ENCODE measurements around the gene RARB. TPM values are rescaled to one million over a fixed set of nuclear protein-coding genes. Genes with fewer than 3 reads are reported as not detected.

RARB gene
- total RNA-seq, 1 experiment from 2014 or later, result 2.5 TPM

DNA sequence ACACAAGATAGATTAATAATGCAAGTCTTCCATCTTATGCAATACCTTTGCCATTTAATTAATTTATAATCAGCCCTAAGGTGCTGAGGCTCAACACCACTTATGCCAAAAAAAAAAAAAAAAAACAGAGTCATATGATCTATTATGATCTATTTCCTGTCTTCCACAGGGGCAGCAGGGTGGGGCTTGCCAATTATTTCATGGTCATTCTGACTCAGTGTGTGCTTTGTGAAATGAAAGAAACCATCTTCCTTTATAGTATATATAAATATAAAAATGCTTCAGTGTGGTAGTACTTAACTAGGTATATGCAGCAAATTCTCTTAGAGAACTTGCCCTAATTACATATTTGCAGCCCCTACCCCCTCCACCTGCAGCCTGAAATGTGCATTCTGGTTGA lies 7.2 kb upstream of the RARB start:
- intact Hi-C loops (cut with micrococcal nuclease; ENCODE audit: unreplicated experiment), result loop anchor here (5.0 kb wide), 1 partner anchor 129 kb away; no protein-coding TSS in a partner anchor
- Mint-ChIP-seq H3K27ac (ENCODE audit: unreplicated experiment) (no peak overlapping the region), H3K4me1 (ENCODE audit: low read depth, unreplicated experiment) (peaks cover 43% of the 10 kb centered on the region), H3K27me3 (ENCODE audit: insufficient read depth, unreplicated experiment) (no peaks in the 10 kb centered on the region), H3K9me3 (ENCODE audit: unreplicated experiment) (peaks cover 19% of the 10 kb centered on the region), H3K4me3 (ENCODE audit: unreplicated experiment) (no peak overlapping the region), H3K36me3 (ENCODE audit: insufficient read depth, unreplicated experiment) (peaks cover 10% of the 10 kb centered on the region)
- Histone ChIP-seq H3K4me3 (ENCODE audit: low read depth, low read length) (no peak overlapping the region), H3K9me3 (no peaks in the 10 kb centered on the region), H3K36me3 (ENCODE audit: control insufficient read depth, insufficient read depth, low read length) (no peaks in the 10 kb centered on the region), H3K27me3 (replicated peaks; ENCODE audit: control insufficient read depth, insufficient read depth, low read length) (no peaks in the 10 kb centered on the region), H3K4me1 (peaks cover 45% of the 10 kb centered on the region)
- ChIA-PET POLR2A (no interaction called here), CTCF (no interaction called here)
- BruUV-seq (replicated peaks), result no TSS peak
- TF ChIP-seq, protein P1, sequence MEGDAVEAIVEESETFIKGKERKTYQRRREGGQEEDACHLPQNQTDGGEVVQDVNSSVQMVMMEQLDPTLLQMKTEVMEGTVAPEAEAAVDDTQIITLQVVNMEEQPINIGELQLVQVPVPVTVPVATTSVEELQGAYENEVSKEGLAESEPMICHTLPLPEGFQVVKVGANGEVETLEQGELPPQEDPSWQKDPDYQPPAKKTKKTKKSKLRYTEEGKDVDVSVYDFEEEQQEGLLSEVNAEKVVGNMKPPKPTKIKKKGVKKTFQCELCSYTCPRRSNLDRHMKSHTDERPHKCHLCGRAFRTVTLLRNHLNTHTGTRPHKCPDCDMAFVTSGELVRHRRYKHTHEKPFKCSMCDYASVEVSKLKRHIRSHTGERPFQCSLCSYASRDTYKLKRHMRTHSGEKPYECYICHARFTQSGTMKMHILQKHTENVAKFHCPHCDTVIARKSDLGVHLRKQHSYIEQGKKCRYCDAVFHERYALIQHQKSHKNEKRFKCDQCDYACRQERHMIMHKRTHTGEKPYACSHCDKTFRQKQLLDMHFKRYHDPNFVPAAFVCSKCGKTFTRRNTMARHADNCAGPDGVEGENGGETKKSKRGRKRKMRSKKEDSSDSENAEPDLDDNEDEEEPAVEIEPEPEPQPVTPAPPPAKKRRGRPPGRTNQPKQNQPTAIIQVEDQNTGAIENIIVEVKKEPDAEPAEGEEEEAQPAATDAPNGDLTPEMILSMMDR (IDR thresholded peaks at IDR 0.05; ENCODE audit: insufficient read depth in 1 of 2, low read depth in 1 of 2, low read length in 1 of 2, severe bottlenecking in 1 of 2, unreplicated experiment in 1 of 2), result no peak
- DNase-seq, result no peak

DNA sequence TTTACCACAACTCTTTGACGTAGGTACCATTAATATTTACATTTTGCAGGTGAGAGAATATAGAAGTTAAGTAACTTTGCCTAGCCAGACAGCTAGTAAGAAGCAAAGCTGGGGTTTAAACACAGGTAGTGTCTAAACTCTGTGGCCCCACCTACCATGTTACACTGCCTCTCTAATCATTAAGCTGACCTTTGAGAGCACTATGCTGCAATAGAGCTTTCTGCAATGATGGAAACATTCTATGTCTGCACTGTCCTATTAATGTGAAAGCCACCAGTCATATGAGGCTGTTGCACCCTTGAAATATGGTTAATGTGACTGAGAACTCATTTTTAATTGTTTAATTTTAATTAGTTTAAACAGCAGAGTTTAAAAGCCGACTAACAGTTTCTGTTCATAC lies 6.3 kb upstream of the RARB start:
- Mint-ChIP-seq H3K4me1 (ENCODE audit: low read depth, unreplicated experiment) (peaks cover 49% of the 10 kb centered on the region), H3K27ac (ENCODE audit: unreplicated experiment) (no peak overlapping the region), H3K27me3 (ENCODE audit: insufficient read depth, unreplicated experiment) (no peaks in the 10 kb centered on the region), H3K4me3 (ENCODE audit: unreplicated experiment) (no peak overlapping the region), H3K36me3 (ENCODE audit: insufficient read depth, unreplicated experiment) (peaks cover 10% of the 10 kb centered on the region), H3K9me3 (ENCODE audit: unreplicated experiment) (peaks cover 19% of the 10 kb centered on the region)
- no peaks in the 10 kb centered on the region for H3K9me3 ChIP-seq
- H3K27me3 ChIP-seq (replicated peaks; ENCODE audit: control insufficient read depth, insufficient read depth, low read length), result no peaks in the 10 kb centered on the region
- H3K4me3 ChIP-seq (ENCODE audit: low read depth, low read length), result no peak overlapping the region
- no peaks in the 10 kb centered on the region for H3K36me3 ChIP-seq (ENCODE audit: control insufficient read depth, insufficient read depth, low read length)
- ChIA-PET CTCF (interaction anchor here (1.0 kb wide), 1 partner anchor 11 kb away, joined by 4 read pairs; no protein-coding TSS in a partner anchor), POLR2A (no interaction called here)
- H3K4me1 ChIP-seq, result peaks cover 53% of the 10 kb centered on the region
- DNase-seq, result no peak
- no TSS peak for BruUV-seq (replicated peaks)
- intact Hi-C loops (cut with micrococcal nuclease; ENCODE audit: unreplicated experiment), result loop anchor here (5.0 kb wide), 1 partner anchor 129 kb away; no protein-coding TSS in a partner anchor
- TF ChIP-seq, protein P1 (IDR thresholded peaks at IDR 0.05; ENCODE audit: insufficient read depth in 1 of 2, low read depth in 1 of 2, low read length in 1 of 2, severe bottlenecking in 1 of 2, unreplicated experiment in 1 of 2), result no peak

DNA sequence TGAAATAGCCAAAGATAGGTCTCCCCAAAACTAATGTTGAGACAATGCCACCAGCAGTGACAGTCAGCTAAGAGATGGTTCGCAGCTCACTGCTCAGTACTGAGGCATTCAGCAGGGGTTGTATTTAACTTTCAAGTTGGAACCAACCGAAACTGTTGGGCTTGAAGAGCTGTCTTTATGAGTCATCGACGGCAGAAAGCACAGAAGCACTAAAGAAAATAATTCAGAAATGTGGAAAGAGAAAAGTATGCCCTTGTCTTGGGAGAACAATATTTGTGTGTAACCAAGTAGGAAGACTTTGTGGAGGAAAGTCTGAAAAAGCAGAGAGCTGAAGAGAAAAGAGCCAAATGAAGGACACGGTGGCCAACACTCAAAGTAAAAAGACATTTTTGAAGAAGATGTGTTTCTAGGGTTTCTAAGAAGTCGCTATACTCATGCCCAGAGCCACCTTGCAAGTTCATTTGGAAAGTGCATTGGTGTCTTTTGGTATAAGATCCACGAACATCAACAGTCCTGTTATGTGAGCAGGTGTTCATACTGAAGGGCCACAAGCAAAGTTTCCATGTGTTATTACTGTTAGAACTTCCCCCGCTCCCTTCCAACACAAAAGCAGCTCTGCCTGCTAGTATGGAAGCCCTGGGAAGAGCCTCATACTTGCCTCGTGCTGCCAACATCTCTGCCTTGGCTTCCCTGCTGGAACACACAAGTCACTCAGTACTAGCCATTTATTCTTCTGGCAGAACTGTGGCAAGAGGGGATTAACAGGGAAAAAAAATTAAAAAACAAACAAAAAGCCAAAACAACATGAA lies 4.1 kb upstream of the RARB start:
- Mint-ChIP-seq H3K4me3 (ENCODE audit: unreplicated experiment) (peak overlapping the region; percentile 28), H3K27me3 (ENCODE audit: insufficient read depth, unreplicated experiment) (no peaks in the 10 kb centered on the region), H3K27ac (ENCODE audit: unreplicated experiment) (peak overlapping the region; percentile 15), H3K9me3 (ENCODE audit: unreplicated experiment) (peaks cover 9% of the 10 kb centered on the region), H3K36me3 (ENCODE audit: insufficient read depth, unreplicated experiment) (peaks cover 10% of the 10 kb centered on the region), H3K4me1 (ENCODE audit: low read depth, unreplicated experiment) (peaks cover 43% of the 10 kb centered on the region)
- H3K4me3 ChIP-seq (ENCODE audit: low read depth, low read length), result peak overlapping the region; percentile 10; the same call in 1 of the 2 replicates
- TF ChIP-seq, protein P1 (IDR thresholded peaks at IDR 0.05; ENCODE audit: insufficient read depth in 1 of 2, low read depth in 1 of 2, low read length in 1 of 2, severe bottlenecking in 1 of 2, unreplicated experiment in 1 of 2), result no peak
- peaks cover 56% of the 10 kb centered on the region for H3K4me1 ChIP-seq
- no peak for DNase-seq
- no peaks in the 10 kb centered on the region for H3K36me3 ChIP-seq (ENCODE audit: control insufficient read depth, insufficient read depth, low read length)
- intact Hi-C loops (cut with micrococcal nuclease; ENCODE audit: unreplicated experiment), result loop anchor here (1.0 to 5.0 kb wide), 2 partner anchors 14 to 132 kb away; no protein-coding TSS in a partner anchor
- no TSS peak for BruUV-seq (replicated peaks)
- ChIA-PET POLR2A (no interaction called here), CTCF (no interaction called here)
- no peaks in the 10 kb centered on the region for H3K9me3 ChIP-seq
- H3K27me3 ChIP-seq (replicated peaks; ENCODE audit: control insufficient read depth, insufficient read depth, low read length), result no peaks in the 10 kb centered on the region; the same call in 1 of the 2 replicates

Measured in Caco-2 (cell line).